Activated naive CD4-positive, alpha-beta T cell treated with anti-CD3 and anti-CD28 coated beads, Interleukin-2, amount 50 U/mL, for 72 hours (primary cell): Measurements from ENCODE around the gene BCKDHB. TPM values are rescaled to one million over a fixed set of nuclear protein-coding genes. Genes with fewer than 3 reads are reported as not detected.
"Not testable (repeated sequence)": the region's sequence is repeated elsewhere in the genome, so short reads cannot be mapped to it uniquely, and the experiment has no call there.

ENCODE experiments used
- ATAC-seq, 2 donors: fragments of 150-1000 bp; cut with Tn5 transposase; 2 replicates each; pipeline ENCODE4 v1.10.0; 2021; ENCODE audit warnings: mild to moderate bottlenecking in 2 of 2, moderate library complexity in 2 of 2
- DNase-seq, 2 donors: peaks; one replicate each; pipeline ENCODE4 v3.0.0; 2021 to 2022; ENCODE audit warnings: low spot score in 2 of 2
- H3K27ac Mint-ChIP-seq, 2 donors: one replicate each; pipeline ENCODE4 v1.8.0; 2022; ENCODE audit warnings: mild to moderate bottlenecking in 2 of 2, mixed read lengths in 2 of 2
- H3K36me3 Mint-ChIP-seq, 2 donors: one replicate each; pipeline ENCODE4 v1.8.0; 2022; ENCODE audit warnings: mixed read lengths in 2 of 2
- H3K9me3 Mint-ChIP-seq, 2 donors: one replicate each; pipeline ENCODE4 v1.8.0; 2022; ENCODE audit warnings: mixed read lengths in 2 of 2
- total RNA-seq, 2 donors: library from RNA; stranded (reverse); gene quantifications; one replicate each; pipeline ENCODE4 v1.2.3, GENCODE V29; 2022

The BCKDHB gene
- total RNA-seq, 2 donors from 2014 or later: 15.2 to 20.5 TPM

DNA sequence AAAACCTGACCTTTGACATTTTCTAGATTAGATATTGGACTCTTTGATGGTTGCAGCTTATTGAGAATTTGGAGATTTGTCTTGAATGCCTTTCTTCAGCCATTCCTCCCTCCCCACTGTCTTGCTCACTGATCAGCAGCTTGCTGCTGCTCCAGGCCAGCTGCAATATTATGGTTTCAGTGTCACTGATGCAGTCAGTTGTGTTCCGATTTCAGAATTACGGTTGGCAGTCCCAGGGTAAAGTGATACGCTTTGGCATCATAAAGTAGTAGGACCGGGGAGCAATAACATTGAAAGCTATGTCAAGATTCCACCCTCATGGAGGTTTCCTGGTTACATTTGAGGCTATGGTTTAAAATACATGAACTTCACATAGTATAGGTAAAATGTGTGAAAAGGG lies 152.6 kb downstream of the BCKDHB start:
- DNase-seq (no peak), ATAC-seq (no peak)
- no peak overlapping the region for H3K27ac Mint-ChIP-seq
- no peaks in the 10 kb centered on the region for H3K9me3 Mint-ChIP-seq
- H3K36me3 Mint-ChIP-seq: no peaks in the 10 kb centered on the region

DNA sequence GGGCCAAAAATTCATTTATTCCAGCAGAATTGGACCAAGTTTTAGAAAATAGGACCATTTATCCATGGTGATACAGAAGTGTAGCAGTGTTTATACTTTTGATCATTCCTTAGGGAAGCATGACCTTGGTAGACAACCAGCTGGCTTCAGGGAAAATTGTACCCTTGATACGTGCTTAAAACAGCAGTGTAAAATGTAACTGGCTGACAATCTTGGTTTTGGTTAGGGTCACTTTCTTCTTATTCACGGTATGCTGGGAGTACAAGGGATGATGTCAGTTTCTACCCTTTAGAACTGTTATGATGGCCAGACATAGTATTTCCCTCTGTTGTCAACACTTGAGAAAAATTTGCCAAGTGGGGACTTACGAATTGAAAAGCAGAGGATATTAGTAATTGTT lies 157.1 kb downstream of the BCKDHB start:
- ATAC-seq (no peak), DNase-seq (no peak)
- H3K9me3 Mint-ChIP-seq: no peaks in the 10 kb centered on the region
- no peaks in the 10 kb centered on the region for H3K36me3 Mint-ChIP-seq
- H3K27ac Mint-ChIP-seq: no peak overlapping the region

DNA sequence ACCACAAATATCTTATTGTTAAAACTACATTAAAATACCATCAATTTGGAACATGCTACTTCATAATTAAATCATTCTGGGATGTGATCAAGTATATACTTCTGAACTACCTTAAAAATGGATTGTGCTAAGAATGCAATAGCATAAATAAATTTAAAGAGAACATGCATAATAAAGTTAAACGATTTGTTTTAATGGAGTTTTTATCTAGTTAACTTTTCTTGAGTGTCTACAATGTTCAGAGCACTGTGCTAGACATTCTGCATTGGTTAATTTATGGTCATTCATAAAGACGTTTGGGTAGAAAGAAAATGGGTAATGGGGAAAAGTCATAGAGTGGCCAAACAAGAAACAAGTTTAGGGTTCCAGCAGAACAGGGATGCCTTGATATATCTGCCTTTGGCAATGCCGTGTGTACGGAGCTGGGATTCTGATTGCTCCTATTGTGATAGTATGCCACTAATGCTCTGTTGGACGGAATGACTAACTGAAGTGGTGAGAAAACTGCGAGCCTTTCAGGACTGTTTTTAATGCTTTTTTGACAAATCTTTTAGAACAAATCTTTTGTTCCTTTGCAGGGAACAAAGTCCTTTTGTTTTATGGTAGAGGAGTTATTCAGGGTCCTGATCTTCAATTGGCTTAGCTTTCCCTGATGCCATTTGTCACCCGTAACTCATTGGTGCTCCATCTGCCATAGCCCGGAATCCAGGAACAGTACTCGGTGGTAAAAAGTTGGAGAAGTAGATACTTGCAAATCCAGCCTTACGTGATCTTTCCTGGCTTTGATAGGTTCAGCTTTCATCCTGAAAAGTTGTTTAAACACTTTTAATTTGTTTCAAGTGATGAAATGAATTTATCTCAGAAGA lies 162.6 kb downstream of the BCKDHB start:
- no peak for ATAC-seq
- Mint-ChIP-seq H3K9me3 (no peaks in the 10 kb centered on the region), H3K27ac (no peak overlapping the region), H3K36me3 (peaks cover 0 to 5% of the 10 kb centered on the region in 2 donors)
- no peak for DNase-seq

DNA sequence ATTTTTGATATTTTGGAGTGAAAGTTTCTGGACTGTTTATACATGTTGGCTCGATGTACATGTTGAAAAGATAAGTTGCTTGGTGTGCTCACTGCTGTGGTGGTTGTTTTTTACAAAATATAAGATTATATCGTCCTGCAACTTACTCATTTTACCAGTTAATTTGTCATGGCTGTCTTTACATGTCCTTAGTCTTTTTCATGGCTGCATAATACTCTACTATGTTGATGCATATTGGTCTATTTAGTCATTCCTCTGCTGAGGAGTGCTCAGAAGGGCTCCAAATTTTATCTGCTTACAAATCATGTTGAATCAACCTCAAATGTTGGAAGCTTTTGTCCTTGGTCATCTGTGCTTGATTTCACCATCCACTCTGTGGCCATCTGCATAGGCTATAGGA lies 164.6 kb downstream of the BCKDHB start:
- ATAC-seq: no peak
- H3K36me3 Mint-ChIP-seq: peaks cover 0 to 5% of the 10 kb centered on the region in 2 donors

DNA sequence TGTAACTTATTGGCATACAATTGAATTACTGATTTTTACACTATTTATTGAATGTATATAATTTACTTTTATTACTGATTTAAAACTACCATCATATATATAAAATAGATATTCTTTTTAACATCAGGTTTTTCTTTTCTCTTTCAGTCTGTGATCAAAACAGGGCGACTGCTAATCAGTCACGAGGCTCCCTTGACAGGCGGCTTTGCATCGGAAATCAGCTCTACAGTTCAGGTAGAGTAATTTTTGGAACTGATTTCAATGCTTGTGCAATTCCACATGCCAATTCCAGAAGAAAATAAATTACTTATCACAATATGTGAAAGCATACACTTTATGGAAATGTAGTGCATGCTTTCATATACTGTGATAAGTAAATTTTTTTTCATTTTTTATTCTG lies 166.5 kb downstream of the BCKDHB start:
- Mint-ChIP-seq H3K9me3 (no peaks in the 10 kb centered on the region), H3K36me3 (peaks cover 0 to 5% of the 10 kb centered on the region in 2 donors), H3K27ac (no peak overlapping the region)
- no peak for ATAC-seq
- no peak for DNase-seq

More for the DNA sequence above, 164.6 kb downstream of the BCKDHB start:
- H3K27ac Mint-ChIP-seq: no peak overlapping the region
- no peaks in the 10 kb centered on the region for H3K9me3 Mint-ChIP-seq
- DNase-seq: no peak

DNA sequence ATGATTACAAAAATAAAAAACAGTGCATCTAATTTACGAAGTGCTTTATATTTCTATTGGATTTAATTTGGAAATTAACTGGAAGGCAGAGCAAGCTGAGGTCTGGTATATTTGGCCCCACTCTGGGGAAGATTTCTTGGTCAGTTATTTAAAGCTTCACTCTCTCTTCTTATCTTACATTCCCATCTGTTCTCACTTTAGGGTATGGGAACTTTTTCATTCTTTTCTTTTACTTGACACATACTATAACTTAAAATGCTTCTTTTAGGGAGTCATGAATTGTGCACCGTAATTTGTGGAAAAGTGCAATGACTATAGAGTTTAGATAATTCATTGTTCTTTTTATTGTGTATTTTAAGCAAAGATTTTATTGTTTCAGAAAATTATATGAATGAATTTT lies 170.4 kb downstream of the BCKDHB start:
- DNase-seq: no peak
- Mint-ChIP-seq H3K36me3 (peaks cover 6 to 12% of the 10 kb centered on the region in 2 donors), H3K27ac (no peak overlapping the region), H3K9me3 (no peaks in the 10 kb centered on the region)
- ATAC-seq: no peak

DNA sequence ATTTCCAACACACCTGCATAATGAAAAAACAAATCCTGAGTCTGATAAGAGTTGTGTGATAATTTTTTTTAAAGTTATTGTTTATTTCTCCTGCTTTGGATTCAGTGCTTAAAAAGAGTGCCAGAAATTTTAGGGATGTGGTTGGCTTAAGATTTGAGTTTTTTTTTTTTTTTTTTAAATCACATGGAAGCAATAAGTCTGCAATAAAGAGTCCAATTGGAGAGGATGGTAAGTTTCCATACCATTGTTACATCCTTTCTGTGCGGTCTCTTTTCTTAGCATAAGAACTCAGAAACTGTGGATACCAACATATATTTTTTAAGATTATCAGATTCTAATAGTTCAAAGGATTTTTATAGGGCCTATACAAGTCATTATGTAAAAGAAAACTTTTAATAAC lies 171.0 kb downstream of the BCKDHB start:
- DNase-seq (no peak), ATAC-seq (no peak)
- Mint-ChIP-seq H3K36me3 (peaks cover 6 to 12% of the 10 kb centered on the region in 2 donors), H3K27ac (no peak overlapping the region), H3K9me3 (no peaks in the 10 kb centered on the region)

DNA sequence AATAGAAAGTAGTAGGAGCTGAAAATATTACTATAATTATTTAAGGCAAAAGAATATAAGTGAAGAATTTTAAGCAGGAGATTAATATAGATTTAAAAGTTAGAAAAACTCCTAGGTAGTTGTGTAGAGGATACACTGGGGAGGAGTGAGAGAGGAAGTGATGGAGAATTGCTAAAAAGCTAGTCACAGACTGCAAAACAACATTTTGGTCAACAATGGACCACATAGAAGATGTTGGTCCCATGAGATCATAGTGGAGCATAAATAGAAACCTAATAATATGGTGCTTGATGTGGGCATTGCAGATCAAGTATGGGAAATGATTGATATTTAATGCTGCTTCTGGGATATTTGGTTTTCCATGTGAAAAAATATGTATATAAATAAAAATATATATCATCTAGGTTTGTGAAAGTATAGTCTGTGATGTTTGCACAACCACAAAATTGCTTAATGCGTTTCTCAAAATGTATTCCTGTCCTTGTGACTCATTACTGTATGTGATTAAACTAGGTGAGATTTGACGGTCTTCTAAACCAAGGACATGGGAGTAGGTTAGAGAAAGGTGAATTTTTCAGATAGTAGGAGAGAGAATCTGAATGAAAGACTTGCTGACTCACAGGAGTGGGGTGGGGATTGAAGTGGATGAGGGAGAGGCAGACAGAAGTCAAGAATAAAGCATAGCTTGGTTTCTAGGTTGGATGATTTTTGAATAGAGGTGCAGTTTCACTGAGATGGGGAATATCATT lies 174.0 kb downstream of the BCKDHB start:
- H3K36me3 Mint-ChIP-seq: peaks cover 6 to 12% of the 10 kb centered on the region in 2 donors
- ATAC-seq (peak; percentile 62 to 80), DNase-seq (no peak)
- H3K9me3 Mint-ChIP-seq: no peaks in the 10 kb centered on the region
- H3K27ac Mint-ChIP-seq: no peak overlapping the region

DNA sequence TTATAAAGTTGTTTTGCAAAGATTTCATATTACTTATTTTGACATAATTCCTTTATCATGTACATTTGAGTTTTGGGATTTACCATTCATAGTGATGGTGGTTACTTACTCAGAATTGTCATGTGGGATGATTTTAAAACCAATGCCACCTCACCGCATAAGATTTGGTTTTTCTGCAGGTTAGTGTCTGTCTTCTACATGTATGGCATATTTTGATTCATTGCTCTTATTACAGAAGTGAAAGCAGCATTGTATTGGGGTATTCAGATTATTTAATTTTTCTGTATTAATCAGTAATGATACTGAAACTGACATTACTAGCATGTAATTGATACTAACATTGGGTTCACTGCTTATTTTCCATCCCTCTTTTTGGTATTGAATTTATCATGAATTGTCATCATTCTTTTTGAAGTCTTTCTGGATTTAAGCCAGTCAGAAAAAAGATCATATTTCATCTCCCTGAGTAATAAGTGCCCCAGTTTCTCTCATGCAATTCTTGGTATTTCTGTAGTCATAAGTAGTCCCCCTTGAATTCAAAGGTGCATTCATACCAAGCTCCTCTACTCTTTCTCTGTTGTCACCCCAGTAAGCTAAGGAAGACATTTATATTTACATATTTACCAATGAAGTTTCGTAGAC lies 176.6 kb downstream of the BCKDHB start:
- no peak overlapping the region for H3K27ac Mint-ChIP-seq
- H3K9me3 Mint-ChIP-seq: no peaks in the 10 kb centered on the region
- ATAC-seq (peak; percentile 22 to 83), DNase-seq (no peak)
- H3K36me3 Mint-ChIP-seq: peaks cover 6 to 12% of the 10 kb centered on the region in 2 donors

DNA sequence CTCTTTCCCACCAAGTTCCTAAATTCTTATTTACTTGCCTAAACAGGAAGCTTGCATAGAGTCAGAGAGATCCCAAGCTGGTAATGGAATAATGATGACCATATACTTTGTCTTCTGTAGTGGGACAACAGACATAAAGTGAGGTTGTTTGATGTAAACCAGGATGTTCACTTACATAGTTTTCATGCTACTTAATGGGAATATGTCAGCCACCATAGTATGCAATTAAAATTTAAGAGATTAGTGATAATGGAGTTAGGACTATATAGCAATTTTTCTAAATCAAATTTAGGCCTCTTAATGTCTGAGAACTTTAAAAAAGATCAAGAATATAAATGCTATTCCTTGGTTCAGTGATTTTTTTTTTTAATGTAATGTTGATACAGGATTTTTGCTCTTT lies 180.6 kb downstream of the BCKDHB start:
- no peak overlapping the region for H3K27ac Mint-ChIP-seq
- no peak for DNase-seq
- ATAC-seq: no peak
- H3K36me3 Mint-ChIP-seq: peaks cover 12 to 14% of the 10 kb centered on the region in 2 donors
- peaks cover 0 to 8% of the 10 kb centered on the region in 2 donors for H3K9me3 Mint-ChIP-seq

DNA sequence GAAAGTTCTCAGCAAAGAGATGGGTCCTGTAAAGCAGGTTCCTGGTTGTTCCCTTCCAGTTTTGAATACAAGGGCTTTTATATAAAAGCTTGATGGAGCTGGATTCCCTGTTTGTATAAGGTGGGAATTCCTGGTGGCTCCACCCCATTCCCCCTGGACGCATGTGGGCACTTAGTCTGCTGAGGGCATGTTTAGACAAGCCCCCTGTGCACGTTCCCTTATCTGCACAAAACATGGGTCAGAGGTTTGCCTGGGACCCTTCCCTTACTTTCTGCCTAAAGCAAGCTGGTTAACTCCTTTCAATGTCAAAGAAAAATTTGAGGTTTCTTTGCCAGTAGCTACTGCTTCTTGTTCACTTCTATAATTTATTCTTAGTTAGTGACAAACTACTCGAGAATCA lies 181.1 kb downstream of the BCKDHB start:
- DNase-seq: no peak
- Mint-ChIP-seq H3K36me3 (peaks cover 17 to 19% of the 10 kb centered on the region in 2 donors), H3K9me3 (peaks cover 0 to 13% of the 10 kb centered on the region in 2 donors), H3K27ac (no peak overlapping the region)
- ATAC-seq: no peak

DNA sequence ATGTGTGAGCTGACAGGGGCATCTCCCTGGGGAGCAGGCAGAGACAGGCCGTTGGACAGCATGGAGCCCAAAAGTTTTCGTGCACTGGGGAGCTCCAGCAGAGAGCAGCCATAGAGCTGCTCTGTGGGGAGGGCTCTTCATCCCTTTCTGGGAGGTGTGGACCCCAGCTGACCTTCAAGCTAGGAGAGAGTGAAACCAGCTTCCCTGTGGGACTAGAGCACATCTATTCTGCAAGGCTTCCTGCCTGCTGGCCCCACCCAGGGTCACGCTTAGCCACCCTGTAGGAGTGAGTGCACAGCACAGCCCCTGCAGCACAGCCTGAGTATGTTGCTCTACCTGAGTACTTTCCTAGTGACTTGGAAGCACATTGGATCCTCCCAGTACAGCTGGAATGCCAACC lies 183.3 kb downstream of the BCKDHB start:
- Mint-ChIP-seq H3K27ac (no peak overlapping the region), H3K36me3 (peaks cover 36 to 38% of the 10 kb centered on the region in 2 donors), H3K9me3 (peaks cover 7 to 27% of the 10 kb centered on the region in 2 donors)
- ATAC-seq (no peak), DNase-seq (no peak)

DNA sequence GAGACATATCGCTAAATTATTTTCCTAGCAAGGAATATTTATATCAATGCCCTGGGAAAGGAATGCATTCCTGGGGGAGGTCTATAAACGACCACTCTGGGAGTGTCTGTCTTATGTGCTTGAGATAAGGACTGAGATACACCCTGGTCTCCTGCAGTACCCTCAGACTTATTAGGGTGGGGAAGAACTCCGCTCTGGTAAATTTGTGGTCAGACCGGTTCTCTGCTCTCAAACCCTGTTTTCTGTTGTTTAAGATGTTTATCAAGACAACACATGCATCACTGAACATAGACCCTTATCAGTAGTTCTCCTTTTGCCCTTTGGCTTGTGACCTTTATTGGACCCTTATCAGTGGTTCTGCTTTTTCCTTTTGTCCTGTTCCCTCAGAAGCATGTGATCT lies 188.1 kb downstream of the BCKDHB start:
- not testable (repeated sequence) for ATAC-seq, DNase-seq, H3K27ac Mint-ChIP-seq
- Mint-ChIP-seq H3K36me3 (peaks cover 36 to 40% of the 10 kb centered on the region in 2 donors), H3K9me3 (peaks cover 18 to 30% of the 10 kb centered on the region in 2 donors)

DNA sequence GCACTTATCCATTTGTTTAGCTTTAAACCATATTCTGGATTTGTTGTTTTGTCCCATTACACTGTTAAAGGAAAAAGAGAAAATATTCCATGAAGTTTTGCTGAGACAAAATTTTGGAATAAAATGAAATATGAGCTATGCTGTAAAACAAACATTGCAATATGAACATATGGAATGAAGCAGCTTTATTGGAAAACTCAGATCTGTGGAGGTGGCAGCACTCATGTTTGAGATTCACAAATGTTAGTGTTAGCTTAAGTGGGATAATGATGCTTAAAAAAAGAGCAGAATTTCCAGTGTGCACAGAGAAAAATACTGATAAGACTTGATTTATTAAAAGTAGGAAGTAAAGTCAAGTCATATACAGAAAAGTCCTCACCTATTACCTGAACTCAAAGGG lies 196.2 kb downstream of the BCKDHB start:
- H3K9me3 Mint-ChIP-seq: peaks cover 3 to 10% of the 10 kb centered on the region in 2 donors
- no peak for ATAC-seq
- no peak overlapping the region for H3K27ac Mint-ChIP-seq
- peaks cover 0 to 4% of the 10 kb centered on the region in 2 donors for H3K36me3 Mint-ChIP-seq
- DNase-seq: no peak

DNA sequence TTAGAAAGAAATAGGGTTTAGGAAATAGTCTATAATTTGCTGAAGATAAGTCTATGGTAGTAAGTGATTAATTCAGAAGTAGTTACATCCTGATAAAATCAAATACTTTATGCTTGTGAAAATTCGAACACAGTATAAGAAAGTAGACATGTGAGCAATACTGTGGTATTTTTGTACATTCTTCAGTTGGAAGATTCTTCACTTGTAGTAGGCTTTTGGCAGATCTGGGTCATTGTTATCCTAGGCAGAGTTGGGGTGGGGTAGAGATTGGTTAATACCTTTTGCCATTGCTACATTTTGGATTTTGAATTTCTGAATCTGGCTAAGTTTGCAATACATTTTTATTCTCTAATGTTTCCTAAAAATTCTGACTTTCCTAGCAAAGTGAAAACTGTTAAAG lies 197.5 kb downstream of the BCKDHB start:
- DNase-seq (no peak), ATAC-seq (no peak)
- Mint-ChIP-seq H3K9me3 (peaks cover 0 to 5% of the 10 kb centered on the region in 2 donors), H3K27ac (no peak overlapping the region), H3K36me3 (no peaks in the 10 kb centered on the region)

DNA sequence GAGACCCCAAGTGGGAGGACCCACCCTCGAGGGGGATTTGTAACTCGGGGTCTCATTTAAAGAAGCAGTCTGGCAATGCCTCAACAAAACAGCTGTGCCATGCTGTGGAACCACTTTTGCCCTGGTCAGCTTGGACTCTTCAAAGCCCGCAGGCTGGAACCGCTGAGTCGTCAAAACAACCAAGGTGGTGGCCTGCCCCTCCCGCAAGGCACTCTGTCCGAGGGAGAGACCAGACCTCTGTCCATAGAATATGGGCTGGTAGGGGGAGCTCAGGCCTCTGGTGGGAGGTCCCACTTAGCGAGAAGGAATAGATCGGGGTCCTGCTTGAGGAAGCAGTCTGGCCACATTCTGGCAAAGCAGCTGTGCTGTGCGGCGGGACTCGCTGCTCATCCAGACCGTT lies 208.1 kb downstream of the BCKDHB start:
- DNase-seq (no peak), ATAC-seq (no peak)
- Mint-ChIP-seq H3K27ac (no peak overlapping the region), H3K9me3 (peaks cover 12 to 18% of the 10 kb centered on the region in 2 donors), H3K36me3 (peaks cover 28 to 37% of the 10 kb centered on the region in 2 donors)

DNA sequence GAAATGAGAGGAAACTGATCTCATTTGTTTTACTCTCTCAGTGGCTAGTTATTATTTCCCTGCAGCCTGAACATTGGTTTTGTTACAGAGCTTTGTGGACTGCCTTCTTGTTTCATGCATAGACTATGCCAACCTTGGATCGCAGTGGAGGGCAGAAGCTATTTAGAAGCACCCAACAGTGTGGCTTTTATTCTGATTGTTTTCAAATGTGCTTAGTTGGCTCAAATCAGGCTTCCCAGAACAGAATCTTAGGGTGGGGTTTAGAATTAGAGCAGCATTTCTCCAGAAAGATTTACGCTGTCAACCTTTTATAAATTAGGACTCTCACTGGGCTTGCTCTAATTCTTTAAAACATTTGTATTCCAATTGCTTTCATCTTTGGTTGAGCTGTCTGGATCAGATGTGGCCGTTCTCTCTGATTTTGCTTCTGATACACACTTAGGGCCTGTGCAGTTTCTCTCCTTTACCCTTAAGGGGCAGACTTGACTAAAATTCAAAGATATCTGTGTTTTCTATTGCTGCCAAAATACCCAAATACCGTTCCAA lies 210.3 kb downstream of the BCKDHB start:
- no peak overlapping the region for H3K27ac Mint-ChIP-seq

More for the DNA sequence above, 210.3 kb downstream of the BCKDHB start:
- ATAC-seq: no peak
- DNase-seq: no peak
- peaks cover 7 to 15% of the 10 kb centered on the region in 2 donors for H3K9me3 Mint-ChIP-seq
- peaks cover 19% of the 10 kb centered on the region in 2 donors for H3K36me3 Mint-ChIP-seq
